ENCODE results near the gene TUBE1. TPM values are rescaled to one million over a fixed set of nuclear protein-coding genes. Genes with fewer than 3 reads are reported as not detected.

Gene TUBE1
- total and polyA plus RNA-seq, 2 of the 4 experiments (the other 2 are of a cell fraction), result 7.9 to 8.6 TPM

GRCh38 chr6:112033791-112034615 lies 53.3 kb downstream of the TUBE1 start:
- WGBS, 2 experiments (ENCODE audit: extremely low coverage in 2 of 2, insufficient read length in 1 of 2), result no CpG with 5 or more reads among the region's 6 CpGs

More at GRCh38 chr6:112033791-112034615, 53.3 kb downstream of the TUBE1 start:
- no peak overlapping the region for H2BK20ac ChIP-seq (ENCODE audit: low read depth, low read length)
- no peaks in the 10 kb centered on the region for H4K20me1 ChIP-seq (ENCODE audit: insufficient read depth, low read length)
- no peaks in the 10 kb centered on the region for H3K9me3 ChIP-seq (ENCODE audit: control insufficient read depth, insufficient read depth, low read length)
- H4K91ac ChIP-seq (ENCODE audit: insufficient read depth, low read depth, low read length), result no peak overlapping the region
- no peak overlapping the region for H3K18ac ChIP-seq (ENCODE audit: low read depth, low read length)
- no TSS peak for BruUV-seq (replicated peaks)
- ChIA-PET CTCF (interaction anchor here (0.7 kb wide), 1 partner anchor 10 kb away, joined by 4 read pairs; no protein-coding TSS in a partner anchor), POLR2A (ENCODE audit: unreplicated experiment) (interaction anchor here (0.6 kb wide), 1 partner anchor 10 kb away, joined by 5 read pairs; no protein-coding TSS in a partner anchor)
- no peak overlapping the region for H3K4me2 ChIP-seq (ENCODE audit: low read depth, low read length)
- no peak overlapping the region for H2AFZ ChIP-seq (replicated peaks; ENCODE audit: low read length, poor library complexity)
- H3K9ac ChIP-seq (ENCODE audit: low read depth, low read length), result no peak overlapping the region
- H3K36me3 ChIP-seq (ENCODE audit: control insufficient read depth, insufficient read depth, low read length), result no peaks in the 10 kb centered on the region
- no peak overlapping the region for H3K14ac ChIP-seq (replicated peaks; ENCODE audit: low read depth, low read length)
- no peaks in the 10 kb centered on the region for H3K79me1 ChIP-seq (ENCODE audit: low read depth in 1 of 2, low read length in 2 of 2)
- no peak overlapping the region for H3K4me3 ChIP-seq (ENCODE audit: insufficient read depth, low read depth, low read length)
- in situ Hi-C loops (cut with MboI; ENCODE audit: low sequenced_read_pairs) (loop anchor here (25.0 kb wide), 2 partner anchors 672 to 997 kb away; no protein-coding TSS in a partner anchor), intact Hi-C loops (cut with micrococcal nuclease) (no loop called here), dilution Hi-C loops (cut with HindIII; ENCODE audit: low sequenced_read_pairs, unreplicated experiment) (no loop called here)
- peaks cover 6% of the 10 kb centered on the region for H3K4me1 ChIP-seq (ENCODE audit: control insufficient read depth, insufficient read depth, low read length)
- no peak overlapping the region for H2AK9ac ChIP-seq (replicated peaks; ENCODE audit: low read depth, low read length, poor library complexity)
- H3K4ac ChIP-seq (ENCODE audit: low read depth, low read length), result no peak overlapping the region
- no peak for TF ChIP-seq MAFK (IDR thresholded peaks at IDR 0.05; ENCODE audit: low read depth, low read length)
- no peak for TF ChIP-seq MXI1 (IDR thresholded peaks at IDR 0.05; ENCODE audit: borderline replicate concordance, low read depth, low read length)
- no peak for TF ChIP-seq CEBPB (IDR thresholded peaks at IDR 0.05; ENCODE audit: low read depth, low read length)
- TF ChIP-seq RCOR1 (IDR thresholded peaks at IDR 0.05; ENCODE audit: insufficient replicate concordance, low read length), result no peak
- no peak for TF ChIP-seq FOS (IDR thresholded peaks at IDR 0.05; ENCODE audit: low read depth, low read length)
- no peak for TF ChIP-seq CHD1 (IDR thresholded peaks at IDR 0.05; ENCODE audit: low read depth, low read length)
- TF ChIP-seq, protein P1, sequence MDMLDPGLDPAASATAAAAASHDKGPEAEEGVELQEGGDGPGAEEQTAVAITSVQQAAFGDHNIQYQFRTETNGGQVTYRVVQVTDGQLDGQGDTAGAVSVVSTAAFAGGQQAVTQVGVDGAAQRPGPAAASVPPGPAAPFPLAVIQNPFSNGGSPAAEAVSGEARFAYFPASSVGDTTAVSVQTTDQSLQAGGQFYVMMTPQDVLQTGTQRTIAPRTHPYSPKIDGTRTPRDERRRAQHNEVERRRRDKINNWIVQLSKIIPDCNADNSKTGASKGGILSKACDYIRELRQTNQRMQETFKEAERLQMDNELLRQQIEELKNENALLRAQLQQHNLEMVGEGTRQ (IDR thresholded peaks at IDR 0.05; ENCODE audit: low read depth, low read length), result no peak
- TF ChIP-seq RFX5 (IDR thresholded peaks at IDR 0.05; ENCODE audit: low read depth, low read length), result no peak
- no peak overlapping the region for H3K23ac ChIP-seq (ENCODE audit: low read depth, low read length)
- H2BK15ac ChIP-seq (ENCODE audit: low read depth, low read length), result no peak overlapping the region
- H2BK120ac ChIP-seq (ENCODE audit: low read depth, low read length), result no peak overlapping the region
- no peak overlapping the region for H2AK5ac ChIP-seq (ENCODE audit: low read depth, low read length)
- H4K5ac ChIP-seq (ENCODE audit: low read depth, low read length), result no peak overlapping the region
- no peak for ATAC-seq (ENCODE audit: low read depth)
- no peak overlapping the region for H4K8ac ChIP-seq (ENCODE audit: low read depth in 2 of 2, low read length in 2 of 2)
- no peak overlapping the region for H2BK5ac ChIP-seq (ENCODE audit: low read depth, low read length, poor library complexity, severe bottlenecking)
- peaks cover 12% of the 10 kb centered on the region; the same call in 1 of the 2 replicates for H3K9me1 ChIP-seq (ENCODE audit: insufficient read depth, low read length)
- H3K27ac ChIP-seq (ENCODE audit: insufficient read depth, low read length), result no peak overlapping the region
- H3K27me3 ChIP-seq (ENCODE audit: control insufficient read depth, insufficient read depth, low read length), result peaks cover 15% of the 10 kb centered on the region
- no peak overlapping the region for H3K56ac ChIP-seq (ENCODE audit: extremely low read depth, insufficient read depth, low read length)
- DNase-seq, result no peak

Data from IMR-90 (cell line).